NCI-H1436 (cell line): ENCODE measurements around the gene RNF220.

Experiments used
- DNase-seq: peaks from one replicate; lab custom pipeline; 2025; lab: John Stamatoyannopoulos, UW

RNF220 gene

GRCh38 chr1:44407430-44408211 is 2.6 kb downstream of the RNF220 start:
- DNase-seq, result no peak

GRCh38 chr1:44408212-44408582 is 3.1 kb downstream of the RNF220 start:
- DNase-seq, result no peak

GRCh38 chr1:44408632-44409602 is 3.9 kb downstream of the RNF220 start:
- DNase-seq, result no peak

GRCh38 chr1:44409757-44410156 is 4.7 kb downstream of the RNF220 start:
- DNase-seq, result no peak

GRCh38 chr1:44411861-44412260 is 6.8 kb downstream of the RNF220 start:
- no peak for DNase-seq

- DNase-seq, result no peak
These were observed 7.5 kb downstream of the RNF220 start for GRCh38 chr1:44412601-44413000.

GRCh38 chr1:44413740-44414139 is 8.7 kb downstream of the RNF220 start:
- DNase-seq, result no peak

GRCh38 chr1:44415013-44415412 is 10.0 kb downstream of the RNF220 start:
- no peak for DNase-seq

- no peak for DNase-seq
These were observed 11.4 kb downstream of the RNF220 start for GRCh38 chr1:44416408-44416807.

- DNase-seq, result peak; percentile 6
These were observed 12.4 kb downstream of the RNF220 start for GRCh38 chr1:44417351-44418021.

GRCh38 chr1:44418022-44418673 is 13.1 kb downstream of the RNF220 start:
- DNase-seq, result no peak

- DNase-seq, result no peak
These were observed 14.8 kb downstream of the RNF220 start for GRCh38 chr1:44419901-44420300.

GRCh38 chr1:44420535-44420934 is 15.5 kb downstream of the RNF220 start:
- DNase-seq, result no peak

GRCh38 chr1:44421446-44421884 is 16.4 kb downstream of the RNF220 start:
- no peak for DNase-seq

GRCh38 chr1:44422161-44422560 is 17.1 kb downstream of the RNF220 start:
- no peak for DNase-seq

- no peak for DNase-seq
These were observed 18.8 kb downstream of the RNF220 start for GRCh38 chr1:44423591-44424537.

- no peak for DNase-seq
These were observed 19.7 kb downstream of the RNF220 start for GRCh38 chr1:44424747-44425146.

GRCh38 chr1:44425341-44426082 is 20.5 kb downstream of the RNF220 start:
- DNase-seq, result no peak

- DNase-seq, result no peak
These were observed 26.8 kb downstream of the RNF220 start for GRCh38 chr1:44431861-44432260.

- DNase-seq, result no peak
These were observed 28.2 kb downstream of the RNF220 start for GRCh38 chr1:44433209-44433608.
